IMR-90 (cell line): ENCODE data around the gene ZNF853. TPM values are rescaled to one million over a fixed set of nuclear protein-coding genes. Genes with fewer than 3 reads are reported as not detected.

Experiments used
- ATAC-seq: fragments of 200-7000 bp; cut with Tn5 transposase; 2 replicates; pipeline ENCODE4 v1.9.1; 2020; ENCODE audit warnings: low read depth, mild to moderate bottlenecking, moderate library complexity
- BruUV-seq: library from RNA; stranded (reverse); fragments of 400-500 nt; replicated peaks from 2 replicates; lab custom pipeline; 2021; lab: Mats Ljungman, UMichigan
- CTCF ChIA-PET: fragments of 300-600 bp; formaldehyde crosslinking; extraction: SDS; loops from one replicate; lab custom pipeline; 2021; ENCODE audit warnings: antibody characterized with exemption; lab: Yijun Ruan, JAX
- POLR2A ChIA-PET: fragments of 300-600 bp; sonication (Branson Sonifier 250); formaldehyde crosslinking; loops from one replicate; lab custom pipeline; 2022; ENCODE audit warnings: antibody characterized with exemption; ENCODE audit not compliant: unreplicated experiment; lab: Charles Lee
- DNase-seq: peaks from one replicate; pipeline ENCODE4 v3.0.0; 2013
- H2AFZ ChIP-seq: replicated peaks from 2 replicates; pipeline ENCODE3; 2013; ENCODE audit warnings: low read length, mild to moderate bottlenecking; ENCODE audit not compliant: poor library complexity
- H2AK5ac ChIP-seq: 2 replicates; pipeline ENCODE4 v1.6.1; 2013; ENCODE audit warnings: low read depth, low read length, inconsistent platforms
- H2AK9ac ChIP-seq: replicated peaks from 2 replicates; pipeline ENCODE3; 2013; ENCODE audit warnings: mild to moderate bottlenecking, low read depth, low read length, moderate library complexity; ENCODE audit not compliant: poor library complexity
- H2BK120ac ChIP-seq: 2 replicates; pipeline ENCODE4 v1.6.1; 2013; ENCODE audit warnings: low read depth, low read length, inconsistent platforms
- H2BK15ac ChIP-seq: 3 replicates; pipeline ENCODE4 v1.6.1; 2013; ENCODE audit warnings: low read depth, low read length, inconsistent platforms
- H2BK20ac ChIP-seq: 2 replicates; pipeline ENCODE4 v1.6.1; 2013; ENCODE audit warnings: low read depth, mild to moderate bottlenecking, inconsistent platforms, low read length, moderate library complexity
- H2BK5ac ChIP-seq: 2 replicates; pipeline ENCODE4 v1.6.1; 2013; ENCODE audit warnings: mild to moderate bottlenecking, low read depth, low read length, inconsistent platforms; ENCODE audit not compliant: poor library complexity, severe bottlenecking
- H3K14ac ChIP-seq: replicated peaks from 2 replicates; pipeline ENCODE4 v1.6.1; 2013; ENCODE audit warnings: low read depth, low read length, inconsistent platforms
- H3K18ac ChIP-seq: 2 replicates; pipeline ENCODE4 v1.6.1; 2013; ENCODE audit warnings: low read depth, low read length, control low read depth
- H3K23ac ChIP-seq: 2 replicates; pipeline ENCODE4 v1.6.1; 2013; ENCODE audit warnings: low read depth, low read length, inconsistent platforms
- H3K27ac ChIP-seq: 2 replicates; pipeline ENCODE4 v1.5.1; 2013; ENCODE audit warnings: mild to moderate bottlenecking, control low read depth, low read length; ENCODE audit not compliant: insufficient read depth
- H3K27me3 ChIP-seq: 2 replicates; pipeline ENCODE4 v1.6.1; 2013; ENCODE audit warnings: low read length; ENCODE audit not compliant: control insufficient read depth, insufficient read depth
- H3K36me3 ChIP-seq: 2 replicates; pipeline ENCODE4 v1.6.1; 2013; ENCODE audit warnings: low read length, mixed read lengths; ENCODE audit not compliant: control insufficient read depth, insufficient read depth
- H3K4ac ChIP-seq: 2 replicates; pipeline ENCODE4 v1.6.1; 2013; ENCODE audit warnings: low read depth, low read length, inconsistent platforms
- H3K4me1 ChIP-seq: 2 replicates; pipeline ENCODE4 v1.6.1; 2013; ENCODE audit warnings: low read length, mixed read lengths; ENCODE audit not compliant: control insufficient read depth, insufficient read depth
- H3K4me2 ChIP-seq: 2 replicates; pipeline ENCODE4 v1.6.1; 2013; ENCODE audit warnings: low read depth, mild to moderate bottlenecking, control low read depth, low read length, moderate library complexity
- H3K4me3 ChIP-seq: 2 replicates; pipeline ENCODE4 v1.5.1; 2013; ENCODE audit warnings: low read depth, mild to moderate bottlenecking, control low read depth, low read length, moderate library complexity; ENCODE audit not compliant: insufficient read depth
- H3K56ac ChIP-seq: 2 replicates; pipeline ENCODE4 v1.6.1; 2013; ENCODE audit warnings: low read length, inconsistent platforms; ENCODE audit not compliant: insufficient read depth; ENCODE audit errors: extremely low read depth
- H3K79me1 ChIP-seq, 2 experiments: 2 replicates each; pipeline ENCODE4 v1.6.1; 2013; ENCODE audit warnings: low read length in 2 of 2, inconsistent platforms in 1 of 2, low read depth in 1 of 2
- H3K9ac ChIP-seq: 2 replicates; pipeline ENCODE4 v1.6.1; 2013; ENCODE audit warnings: low read depth, low read length, control low read depth
- H3K9me1 ChIP-seq: 2 replicates; pipeline ENCODE4 v1.6.1; 2013; ENCODE audit warnings: low read length, inconsistent platforms; ENCODE audit not compliant: insufficient read depth
- H3K9me3 ChIP-seq: 2 replicates; pipeline ENCODE4 v1.6.1; 2013; ENCODE audit warnings: low read length; ENCODE audit not compliant: control insufficient read depth, insufficient read depth
- H4K20me1 ChIP-seq: 2 replicates; pipeline ENCODE4 v1.6.1; 2013; ENCODE audit warnings: low read length, inconsistent platforms; ENCODE audit not compliant: insufficient read depth
- H4K5ac ChIP-seq: 2 replicates; pipeline ENCODE4 v1.6.1; 2013; ENCODE audit warnings: mild to moderate bottlenecking, low read depth, low read length, control low read depth
- H4K8ac ChIP-seq, 2 experiments: 2 replicates each; pipeline ENCODE4 v1.6.1; 2013; ENCODE audit warnings: low read depth in 2 of 2, low read length in 2 of 2, control low read depth in 1 of 2, inconsistent platforms in 1 of 2
- H4K91ac ChIP-seq: 2 replicates; pipeline ENCODE4 v1.6.1; 2013; ENCODE audit warnings: low read depth, low read length, inconsistent platforms; ENCODE audit not compliant: insufficient read depth
- BHLHE40 ChIP-seq: fragments of 150-350 bp; IDR thresholded peaks from 2 replicates; pipeline ENCODE4 v1.6.1; 2016; ENCODE audit warnings: mild to moderate bottlenecking, low read depth, low read length
- CEBPB ChIP-seq: IDR thresholded peaks from 2 replicates; pipeline ENCODE4 v1.6.1; 2012; ENCODE audit warnings: low read depth, low read length, improper control_type of control experiment
- CHD1 ChIP-seq: IDR thresholded peaks from 2 replicates; pipeline ENCODE4 v1.6.1; 2012; ENCODE audit warnings: low read depth, low read length, improper control_type of control experiment
- CTCF ChIP-seq: conservative IDR thresholded peaks from 2 replicates; pipeline ENCODE4 v1.5.1; 2012; ENCODE audit warnings: mild to moderate bottlenecking, low read depth, low read length, improper control_type of control experiment
- FOS ChIP-seq: fragments of 150-350 bp; IDR thresholded peaks from 2 replicates; pipeline ENCODE4 v1.6.1; 2016; ENCODE audit warnings: low read depth, low read length
- MAFK ChIP-seq: IDR thresholded peaks from 2 replicates; pipeline ENCODE4 v1.6.1; 2012; ENCODE audit warnings: low read depth, low read length, improper control_type of control experiment
- MAZ ChIP-seq: IDR thresholded peaks from 2 replicates; pipeline ENCODE4 v1.6.1; 2012; ENCODE audit warnings: low read depth, mild to moderate bottlenecking, low read length, improper control_type of control experiment, moderate library complexity, borderline replicate concordance
- MXI1 ChIP-seq: IDR thresholded peaks from 2 replicates; pipeline ENCODE4 v1.6.1; 2012; ENCODE audit warnings: low read depth, mild to moderate bottlenecking, low read length, moderate library complexity, borderline replicate concordance
- POLR2A ChIP-seq: IDR thresholded peaks from 2 replicates; pipeline ENCODE4 v1.6.1; 2012; ENCODE audit warnings: mild to moderate bottlenecking, low read depth, low read length
- RAD21 ChIP-seq: IDR thresholded peaks from 2 replicates; pipeline ENCODE4 v1.6.1; 2012; ENCODE audit warnings: low read length, improper control_type of control experiment
- RCOR1 ChIP-seq: IDR thresholded peaks from 2 replicates; pipeline ENCODE4 v1.6.1; 2012; ENCODE audit warnings: mild to moderate bottlenecking, low read length, improper control_type of control experiment; ENCODE audit not compliant: insufficient replicate concordance
- RFX5 ChIP-seq: IDR thresholded peaks from 2 replicates; pipeline ENCODE4 v1.8.0; 2012; ENCODE audit warnings: low read depth, mild to moderate bottlenecking, low read length, moderate library complexity
- SMC3 ChIP-seq: fragments of 150-350 bp; IDR thresholded peaks from 2 replicates; pipeline ENCODE4 v1.6.1; 2016; ENCODE audit warnings: low read depth, mild to moderate bottlenecking, antibody characterized with exemption, low read length, moderate library complexity
- USF2 ChIP-seq: fragments of 150-350 bp; IDR thresholded peaks from 2 replicates; pipeline ENCODE4 v1.6.1; 2017; ENCODE audit warnings: mild to moderate bottlenecking, antibody characterized with exemption, low read length, low read depth
- WGBS, 2 experiments: methylation state at CpG; one replicate each; pipeline versions ENCODE4 v1.1.5 to v1.1.7; 2013; ENCODE audit warnings: missing lambda C conversion rate in 2 of 2; ENCODE audit not compliant: insufficient read length in 1 of 2; ENCODE audit errors: extremely low coverage in 2 of 2; 5-methylcytosine and 5-hydroxymethylcytosine counted together
- dilution Hi-C: fragments of 300-500 bp; cut with HindIII; formaldehyde crosslinking; loops from one replicate; pipeline ENCODE4 v1.14.3; 2018; ENCODE audit warnings: low sequenced_read_pairs; ENCODE audit not compliant: unreplicated experiment
- in situ Hi-C: fragments of 300-500 bp; cut with MboI; formaldehyde crosslinking; loops from 3 replicates; pipeline ENCODE4 v1.14.3; 2019; ENCODE audit warnings: low sequenced_read_pairs, inconsistent platforms, mixed read lengths
- intact Hi-C: fragments of 100-400 bp; cut with micrococcal nuclease; formaldehyde crosslinking; loops from 2 replicates; pipeline ENCODE4 v1.10.0; 2022
- polyA plus RNA-seq, 3 experiments: library from polyadenylated mRNA; depleted of rRNA; stranded (reverse); fragments of >200 nt; gene quantifications; 2 replicates each; pipeline ENCODE4 v1.2.3, GENCODE V29; 2012; ENCODE audit warnings: low replicate concordance in 1 of 3
- total RNA-seq: library from RNA; depleted of rRNA; stranded (reverse); fragments of >200 nt; gene quantifications from 2 replicates; pipeline ENCODE4 v1.2.3, GENCODE V29; 2012
- TF ChIP-seq, protein P1 (sequence below): fragments of 150-350 bp; IDR thresholded peaks from 2 replicates; pipeline ENCODE4 v1.6.1; 2016; ENCODE audit warnings: low read depth, mild to moderate bottlenecking, low read length, moderate library complexity, borderline replicate concordance

ZNF853 gene
- total and polyA plus RNA-seq, 2 of the 4 experiments (the other 2 are of a cell fraction): 3.4 TPM

DNA sequence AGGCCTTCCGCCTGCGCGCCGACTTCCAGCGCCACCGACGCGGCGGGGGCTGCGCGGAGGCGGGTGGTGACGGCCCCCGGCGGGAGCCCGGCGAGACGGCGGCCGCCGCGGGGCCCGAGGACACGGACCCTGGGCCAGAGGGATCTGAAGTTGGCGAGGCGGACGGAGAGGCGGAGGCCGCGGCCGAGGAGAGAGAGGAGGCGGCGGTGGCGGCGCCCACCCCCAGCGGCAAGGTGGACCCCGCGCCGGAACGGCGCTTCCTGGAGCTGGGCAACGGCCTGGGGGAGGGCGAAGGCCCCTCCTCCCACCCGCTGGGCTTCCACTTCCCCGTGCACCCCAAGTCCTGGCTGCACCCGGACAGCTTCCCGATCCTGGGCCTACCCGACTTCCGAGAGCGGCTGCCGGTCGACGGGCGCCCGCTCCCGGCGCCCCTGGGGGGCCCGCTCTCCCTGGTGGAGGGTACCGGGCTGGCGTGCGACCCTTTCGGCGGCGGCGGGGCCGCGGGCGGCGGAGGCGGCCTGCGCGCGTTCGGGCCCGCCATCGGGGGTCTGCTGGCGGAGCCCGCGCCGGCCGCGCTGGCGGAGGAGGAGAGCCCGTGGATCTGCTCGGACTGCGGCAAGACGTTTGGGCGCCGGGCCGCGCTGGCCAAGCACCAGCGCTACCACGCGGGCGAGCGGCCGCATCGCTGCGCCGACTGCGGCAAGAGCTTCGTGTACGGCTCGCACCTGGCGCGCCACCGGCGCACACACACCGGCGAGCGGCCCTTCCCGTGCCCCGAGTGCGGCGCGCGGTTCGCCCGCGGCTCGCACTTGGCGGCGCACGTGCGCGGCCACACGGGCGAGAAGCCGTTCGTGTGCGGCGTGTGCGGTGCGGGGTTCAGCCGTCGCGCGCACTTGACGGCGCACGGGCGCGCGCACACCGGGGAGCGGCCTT, 37.9 kb downstream of the ZNF853 start:
- H4K91ac ChIP-seq: no peak overlapping the region
- dilution Hi-C loops: no loop called here
- DNase-seq (no peak), ATAC-seq (no peak)
- no peaks in the 10 kb centered on the region for H3K27me3 ChIP-seq
- no peak overlapping the region for H3K9ac ChIP-seq
- no peak overlapping the region for H2AK5ac ChIP-seq
- no peak overlapping the region for H2BK120ac ChIP-seq
- H2BK5ac ChIP-seq: no peak overlapping the region
- in situ Hi-C loops: no loop called here
- no peak overlapping the region for H4K5ac ChIP-seq
- ChIA-PET POLR2A (no interaction called here), CTCF (no interaction called here)
- H3K23ac ChIP-seq: no peak overlapping the region
- no peaks in the 10 kb centered on the region for H3K9me1 ChIP-seq
- intact Hi-C loops: no loop called here
- H3K4me3 ChIP-seq: no peak overlapping the region
- no peak overlapping the region for H3K56ac ChIP-seq
- H2BK15ac ChIP-seq: no peak overlapping the region
- H3K4me1 ChIP-seq: no peaks in the 10 kb centered on the region
- H3K18ac ChIP-seq: no peak overlapping the region
- no TSS peak for BruUV-seq
- peaks cover 77% of the 10 kb centered on the region for H3K36me3 ChIP-seq
- H3K14ac ChIP-seq: no peak overlapping the region
- H3K79me1 ChIP-seq: peaks cover 0 to 9% of the 10 kb centered on the region in 2 experiments; a peak in 1 of 4 replicates
- H3K9me3 ChIP-seq: peaks cover 40% of the 10 kb centered on the region
- no peak overlapping the region for H3K4me2 ChIP-seq
- H3K4ac ChIP-seq: no peak overlapping the region
- no peak overlapping the region for H3K27ac ChIP-seq
- no peak overlapping the region for H2BK20ac ChIP-seq
- H2AK9ac ChIP-seq: no peak overlapping the region
- H2AFZ ChIP-seq: no peak overlapping the region
- 96% methylated on average over 76 of the region's 146 CpGs; no CpG with 5 or more reads in 1 of the 2 experiments for WGBS, 2 experiments
- no peak overlapping the region for H4K8ac ChIP-seq
- H4K20me1 ChIP-seq: no peaks in the 10 kb centered on the region; the same call in 1 of the 2 replicates
- no peak for TF ChIP-seq RAD21
- no peak for TF ChIP-seq MAFK
- TF ChIP-seq, protein P1, sequence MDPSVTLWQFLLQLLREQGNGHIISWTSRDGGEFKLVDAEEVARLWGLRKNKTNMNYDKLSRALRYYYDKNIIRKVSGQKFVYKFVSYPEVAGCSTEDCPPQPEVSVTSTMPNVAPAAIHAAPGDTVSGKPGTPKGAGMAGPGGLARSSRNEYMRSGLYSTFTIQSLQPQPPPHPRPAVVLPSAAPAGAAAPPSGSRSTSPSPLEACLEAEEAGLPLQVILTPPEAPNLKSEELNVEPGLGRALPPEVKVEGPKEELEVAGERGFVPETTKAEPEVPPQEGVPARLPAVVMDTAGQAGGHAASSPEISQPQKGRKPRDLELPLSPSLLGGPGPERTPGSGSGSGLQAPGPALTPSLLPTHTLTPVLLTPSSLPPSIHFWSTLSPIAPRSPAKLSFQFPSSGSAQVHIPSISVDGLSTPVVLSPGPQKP: no peak
- no peak for TF ChIP-seq CTCF
- no peak for TF ChIP-seq POLR2A
- TF ChIP-seq RFX5: no peak
- no peak for TF ChIP-seq SMC3
- TF ChIP-seq USF2: no peak
- no peak for TF ChIP-seq MAZ
- no peak for TF ChIP-seq RCOR1
- TF ChIP-seq FOS: no peak
- TF ChIP-seq CHD1: no peak
- no peak for TF ChIP-seq BHLHE40
- TF ChIP-seq CEBPB: no peak
- TF ChIP-seq MXI1: no peak
